ENCODE data around the gene HIPK2. TPM values are rescaled to one million over a fixed set of nuclear protein-coding genes. Genes with fewer than 3 reads are reported as not detected.

Gene HIPK2
- total RNA-seq, 3 donors from 2014 or later (not counting 1 experiment from before 2014, with no cell fraction given): 127 to 145 (median 144) TPM

DNA sequence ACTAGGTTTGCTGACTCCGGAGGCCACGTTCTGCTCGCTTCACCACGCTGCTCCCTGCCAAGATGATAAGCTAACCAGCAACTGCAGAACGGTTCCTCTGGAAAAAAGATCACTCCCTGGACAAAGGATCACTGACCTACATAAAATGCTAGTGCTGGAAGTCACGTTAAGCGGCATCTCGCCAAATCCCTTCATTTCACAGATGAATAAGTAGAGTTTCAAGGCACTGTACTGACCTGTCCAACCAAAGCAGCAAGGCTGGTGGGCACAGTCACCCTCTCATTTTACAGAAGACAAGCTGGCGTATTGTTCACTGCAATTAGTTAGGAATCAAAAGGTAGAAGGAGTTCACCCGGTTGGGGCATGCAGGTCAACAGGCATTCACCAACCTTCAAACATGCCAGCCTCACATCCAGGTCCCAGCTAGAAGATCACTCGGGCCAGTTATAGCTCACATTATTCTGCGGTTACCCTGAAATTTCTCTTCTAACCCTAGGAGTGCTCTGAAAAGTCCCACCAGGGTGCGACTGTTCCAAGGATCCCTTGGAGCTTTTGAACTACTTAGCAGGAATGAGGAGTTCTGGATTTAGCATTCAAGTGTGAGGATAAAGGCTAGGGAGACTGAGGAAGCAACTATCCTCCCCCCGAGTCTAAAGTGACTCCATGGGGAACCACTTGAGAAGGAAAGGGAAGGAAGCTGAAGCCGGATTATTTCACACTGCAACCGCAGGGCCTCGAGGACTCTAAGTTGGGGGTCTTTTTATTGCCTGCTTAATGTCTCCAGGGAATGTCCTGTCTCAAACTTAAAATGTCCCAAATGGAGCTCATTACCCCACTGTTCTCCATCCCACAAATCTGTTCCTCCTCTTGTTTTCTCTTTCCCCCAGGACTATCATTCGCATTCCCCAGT is 32.8 kb downstream of the HIPK2 start:
- intact Hi-C loops (cut with micrococcal nuclease): no loop called here
- 90% methylated on average over 18 of the region's 18 CpGs for WGBS (ENCODE audit: insufficient coverage)
- H3K4me3 ChIP-seq (ENCODE audit: low read length): no peak overlapping the region
- H3K9me3 Mint-ChIP-seq: no peaks in the 10 kb centered on the region
- H3K27ac Mint-ChIP-seq: peak overlapping the region; percentile 12 to 52
- H3K27me3 ChIP-seq (ENCODE audit: control insufficient read depth, insufficient read depth, low read length): no peaks in the 10 kb centered on the region
- no peak overlapping the region for H3K4me3 Mint-ChIP-seq
- no peak for DNase-seq
- H3K27ac ChIP-seq (ENCODE audit: low read length): no peak overlapping the region
- ATAC-seq: no peak
- H3K36me3 ChIP-seq (ENCODE audit: control insufficient read depth, insufficient read depth, low read length): no peaks in the 10 kb centered on the region
- TF ChIP-seq CTCF (IDR thresholded peaks at IDR 0.05): no peak
- no peaks in the 10 kb centered on the region for H3K27me3 Mint-ChIP-seq (ENCODE audit: low read depth in 2 of 2)
- H3K4me1 ChIP-seq (ENCODE audit: control insufficient read depth, insufficient read depth, low read length): peaks cover 21% of the 10 kb centered on the region
- H3K9me3 ChIP-seq (ENCODE audit: control insufficient read depth, insufficient read depth, low read length): no peaks in the 10 kb centered on the region
- H3K4me1 Mint-ChIP-seq: peaks cover 85 to 88% of the 10 kb centered on the region in 2 donors
- no peaks in the 10 kb centered on the region for H3K36me3 Mint-ChIP-seq

- WGBS (ENCODE audit: insufficient coverage): 92% methylated on average over 10 of the region's 10 CpGs
- H3K9me3 ChIP-seq (ENCODE audit: control insufficient read depth, insufficient read depth, low read length): no peaks in the 10 kb centered on the region
- H3K4me1 ChIP-seq (ENCODE audit: control insufficient read depth, insufficient read depth, low read length): peaks cover 15% of the 10 kb centered on the region
- Mint-ChIP-seq H3K36me3 (no peaks in the 10 kb centered on the region), H3K27me3 (ENCODE audit: low read depth in 2 of 2) (no peaks in the 10 kb centered on the region), H3K27ac (peak overlapping the region; percentile 16 to 59), H3K4me1 (peaks cover 77 to 83% of the 10 kb centered on the region in 2 donors), H3K4me3 (no peak overlapping the region), H3K9me3 (no peaks in the 10 kb centered on the region)
- no peak overlapping the region for H3K4me3 ChIP-seq (ENCODE audit: low read length)
- H3K36me3 ChIP-seq (ENCODE audit: control insufficient read depth, insufficient read depth, low read length): no peaks in the 10 kb centered on the region
- intact Hi-C loops (cut with micrococcal nuclease): no loop called here
- no peak for TF ChIP-seq CTCF (IDR thresholded peaks at IDR 0.05)
- no peaks in the 10 kb centered on the region for H3K27me3 ChIP-seq (ENCODE audit: control insufficient read depth, insufficient read depth, low read length)
- no peak for DNase-seq
- no peak for ATAC-seq
- H3K27ac ChIP-seq (ENCODE audit: low read length): no peak overlapping the region
These were observed 33.6 kb downstream of the HIPK2 start for GRCh38 chr7:139743967-139744767.

- Histone ChIP-seq H3K4me1 (ENCODE audit: control insufficient read depth, insufficient read depth, low read length) (peaks cover 11% of the 10 kb centered on the region), H3K36me3 (ENCODE audit: control insufficient read depth, insufficient read depth, low read length) (no peaks in the 10 kb centered on the region), H3K27ac (ENCODE audit: low read length) (no peak overlapping the region), H3K4me3 (ENCODE audit: low read length) (no peak overlapping the region), H3K9me3 (ENCODE audit: control insufficient read depth, insufficient read depth, low read length) (no peaks in the 10 kb centered on the region), H3K27me3 (ENCODE audit: control insufficient read depth, insufficient read depth, low read length) (no peaks in the 10 kb centered on the region)
- peaks cover 77 to 83% of the 10 kb centered on the region in 2 donors for H3K4me1 Mint-ChIP-seq
- intact Hi-C loops (cut with micrococcal nuclease): no loop called here
- no peaks in the 10 kb centered on the region for H3K36me3 Mint-ChIP-seq
- 92% methylated on average over 2 of the region's 2 CpGs for WGBS (ENCODE audit: insufficient coverage)
- H3K27me3 Mint-ChIP-seq (ENCODE audit: low read depth in 2 of 2): no peaks in the 10 kb centered on the region
- no peak for TF ChIP-seq CTCF (IDR thresholded peaks at IDR 0.05)
- DNase-seq (no peak), ATAC-seq (no peak)
- H3K4me3 Mint-ChIP-seq: no peak overlapping the region
- H3K9me3 Mint-ChIP-seq: no peaks in the 10 kb centered on the region
- H3K27ac Mint-ChIP-seq: peak overlapping the region; percentile 59 to 72
These were observed 34.4 kb downstream of the HIPK2 start for GRCh38 chr7:139743267-139743966.

Data from natural killer cell (primary cell).